IMR-90 (cell line): ENCODE data around the gene PSEN2. TPM values are rescaled to one million over a fixed set of nuclear protein-coding genes. Genes with fewer than 3 reads are reported as not detected.

Experiments
- ATAC-seq: fragments of 200-7000 bp; cut with Tn5 transposase; 2 replicates; pipeline ENCODE4 v1.9.1; 2020; ENCODE audit warnings: low read depth, mild to moderate bottlenecking, moderate library complexity
- BruUV-seq: library from RNA; stranded (reverse); fragments of 400-500 nt; replicated peaks from 2 replicates; lab custom pipeline; 2021; lab: Mats Ljungman, UMichigan
- CTCF ChIA-PET: fragments of 300-600 bp; formaldehyde crosslinking; extraction: SDS; loops from one replicate; lab custom pipeline; 2021; ENCODE audit warnings: antibody characterized with exemption; lab: Yijun Ruan, JAX
- POLR2A ChIA-PET: fragments of 300-600 bp; sonication (Branson Sonifier 250); formaldehyde crosslinking; loops from one replicate; lab custom pipeline; 2022; ENCODE audit warnings: antibody characterized with exemption; ENCODE audit not compliant: unreplicated experiment; lab: Charles Lee
- DNase-seq: peaks from one replicate; pipeline ENCODE4 v3.0.0; 2013
- H2AFZ ChIP-seq: replicated peaks from 2 replicates; pipeline ENCODE3; 2013; ENCODE audit warnings: low read length, mild to moderate bottlenecking; ENCODE audit not compliant: poor library complexity
- H2AK5ac ChIP-seq: 2 replicates; pipeline ENCODE4 v1.6.1; 2013; ENCODE audit warnings: low read depth, low read length, inconsistent platforms
- H2AK9ac ChIP-seq: replicated peaks from 2 replicates; pipeline ENCODE3; 2013; ENCODE audit warnings: mild to moderate bottlenecking, low read depth, low read length, moderate library complexity; ENCODE audit not compliant: poor library complexity
- H2BK120ac ChIP-seq: 2 replicates; pipeline ENCODE4 v1.6.1; 2013; ENCODE audit warnings: low read depth, low read length, inconsistent platforms
- H2BK15ac ChIP-seq: 3 replicates; pipeline ENCODE4 v1.6.1; 2013; ENCODE audit warnings: low read depth, low read length, inconsistent platforms
- H2BK20ac ChIP-seq: 2 replicates; pipeline ENCODE4 v1.6.1; 2013; ENCODE audit warnings: low read depth, mild to moderate bottlenecking, inconsistent platforms, low read length, moderate library complexity
- H2BK5ac ChIP-seq: 2 replicates; pipeline ENCODE4 v1.6.1; 2013; ENCODE audit warnings: mild to moderate bottlenecking, low read depth, low read length, inconsistent platforms; ENCODE audit not compliant: poor library complexity, severe bottlenecking
- H3K14ac ChIP-seq: replicated peaks from 2 replicates; pipeline ENCODE4 v1.6.1; 2013; ENCODE audit warnings: low read depth, low read length, inconsistent platforms
- H3K18ac ChIP-seq: 2 replicates; pipeline ENCODE4 v1.6.1; 2013; ENCODE audit warnings: low read depth, low read length, control low read depth
- H3K23ac ChIP-seq: 2 replicates; pipeline ENCODE4 v1.6.1; 2013; ENCODE audit warnings: low read depth, low read length, inconsistent platforms
- H3K27ac ChIP-seq: 2 replicates; pipeline ENCODE4 v1.5.1; 2013; ENCODE audit warnings: mild to moderate bottlenecking, control low read depth, low read length; ENCODE audit not compliant: insufficient read depth
- H3K27me3 ChIP-seq: 2 replicates; pipeline ENCODE4 v1.6.1; 2013; ENCODE audit warnings: low read length; ENCODE audit not compliant: control insufficient read depth, insufficient read depth
- H3K36me3 ChIP-seq: 2 replicates; pipeline ENCODE4 v1.6.1; 2013; ENCODE audit warnings: low read length, mixed read lengths; ENCODE audit not compliant: control insufficient read depth, insufficient read depth
- H3K4ac ChIP-seq: 2 replicates; pipeline ENCODE4 v1.6.1; 2013; ENCODE audit warnings: low read depth, low read length, inconsistent platforms
- H3K4me1 ChIP-seq: 2 replicates; pipeline ENCODE4 v1.6.1; 2013; ENCODE audit warnings: low read length, mixed read lengths; ENCODE audit not compliant: control insufficient read depth, insufficient read depth
- H3K4me2 ChIP-seq: 2 replicates; pipeline ENCODE4 v1.6.1; 2013; ENCODE audit warnings: low read depth, mild to moderate bottlenecking, control low read depth, low read length, moderate library complexity
- H3K4me3 ChIP-seq: 2 replicates; pipeline ENCODE4 v1.5.1; 2013; ENCODE audit warnings: low read depth, mild to moderate bottlenecking, control low read depth, low read length, moderate library complexity; ENCODE audit not compliant: insufficient read depth
- H3K56ac ChIP-seq: 2 replicates; pipeline ENCODE4 v1.6.1; 2013; ENCODE audit warnings: low read length, inconsistent platforms; ENCODE audit not compliant: insufficient read depth; ENCODE audit errors: extremely low read depth
- H3K79me1 ChIP-seq, 2 experiments: 2 replicates each; pipeline ENCODE4 v1.6.1; 2013; ENCODE audit warnings: low read length in 2 of 2, inconsistent platforms in 1 of 2, low read depth in 1 of 2
- H3K9ac ChIP-seq: 2 replicates; pipeline ENCODE4 v1.6.1; 2013; ENCODE audit warnings: low read depth, low read length, control low read depth
- H3K9me1 ChIP-seq: 2 replicates; pipeline ENCODE4 v1.6.1; 2013; ENCODE audit warnings: low read length, inconsistent platforms; ENCODE audit not compliant: insufficient read depth
- H3K9me3 ChIP-seq: 2 replicates; pipeline ENCODE4 v1.6.1; 2013; ENCODE audit warnings: low read length; ENCODE audit not compliant: control insufficient read depth, insufficient read depth
- H4K20me1 ChIP-seq: 2 replicates; pipeline ENCODE4 v1.6.1; 2013; ENCODE audit warnings: low read length, inconsistent platforms; ENCODE audit not compliant: insufficient read depth
- H4K5ac ChIP-seq: 2 replicates; pipeline ENCODE4 v1.6.1; 2013; ENCODE audit warnings: mild to moderate bottlenecking, low read depth, low read length, control low read depth
- H4K8ac ChIP-seq, 2 experiments: 2 replicates each; pipeline ENCODE4 v1.6.1; 2013; ENCODE audit warnings: low read depth in 2 of 2, low read length in 2 of 2, control low read depth in 1 of 2, inconsistent platforms in 1 of 2
- H4K91ac ChIP-seq: 2 replicates; pipeline ENCODE4 v1.6.1; 2013; ENCODE audit warnings: low read depth, low read length, inconsistent platforms; ENCODE audit not compliant: insufficient read depth
- CTCF ChIP-seq: conservative IDR thresholded peaks from 2 replicates; pipeline ENCODE4 v1.5.1; 2012; ENCODE audit warnings: mild to moderate bottlenecking, low read depth, low read length, improper control_type of control experiment
- FOS ChIP-seq: fragments of 150-350 bp; IDR thresholded peaks from 2 replicates; pipeline ENCODE4 v1.6.1; 2016; ENCODE audit warnings: low read depth, low read length
- MAZ ChIP-seq: IDR thresholded peaks from 2 replicates; pipeline ENCODE4 v1.6.1; 2012; ENCODE audit warnings: low read depth, mild to moderate bottlenecking, low read length, improper control_type of control experiment, moderate library complexity, borderline replicate concordance
- MXI1 ChIP-seq: IDR thresholded peaks from 2 replicates; pipeline ENCODE4 v1.6.1; 2012; ENCODE audit warnings: low read depth, mild to moderate bottlenecking, low read length, moderate library complexity, borderline replicate concordance
- POLR2A ChIP-seq: IDR thresholded peaks from 2 replicates; pipeline ENCODE4 v1.6.1; 2012; ENCODE audit warnings: mild to moderate bottlenecking, low read depth, low read length
- RAD21 ChIP-seq: IDR thresholded peaks from 2 replicates; pipeline ENCODE4 v1.6.1; 2012; ENCODE audit warnings: low read length, improper control_type of control experiment
- RCOR1 ChIP-seq: IDR thresholded peaks from 2 replicates; pipeline ENCODE4 v1.6.1; 2012; ENCODE audit warnings: mild to moderate bottlenecking, low read length, improper control_type of control experiment; ENCODE audit not compliant: insufficient replicate concordance
- SMC3 ChIP-seq: fragments of 150-350 bp; IDR thresholded peaks from 2 replicates; pipeline ENCODE4 v1.6.1; 2016; ENCODE audit warnings: low read depth, mild to moderate bottlenecking, antibody characterized with exemption, low read length, moderate library complexity
- USF2 ChIP-seq: fragments of 150-350 bp; IDR thresholded peaks from 2 replicates; pipeline ENCODE4 v1.6.1; 2017; ENCODE audit warnings: mild to moderate bottlenecking, antibody characterized with exemption, low read length, low read depth
- WGBS, 2 experiments: methylation state at CpG; one replicate each; pipeline versions ENCODE4 v1.1.5 to v1.1.7; 2013; ENCODE audit warnings: missing lambda C conversion rate in 2 of 2; ENCODE audit not compliant: insufficient read length in 1 of 2; ENCODE audit errors: extremely low coverage in 2 of 2; 5-methylcytosine and 5-hydroxymethylcytosine counted together
- dilution Hi-C: fragments of 300-500 bp; cut with HindIII; formaldehyde crosslinking; loops from one replicate; pipeline ENCODE4 v1.14.3; 2018; ENCODE audit warnings: low sequenced_read_pairs; ENCODE audit not compliant: unreplicated experiment
- in situ Hi-C: fragments of 300-500 bp; cut with MboI; formaldehyde crosslinking; loops from 3 replicates; pipeline ENCODE4 v1.14.3; 2019; ENCODE audit warnings: low sequenced_read_pairs, inconsistent platforms, mixed read lengths
- intact Hi-C: fragments of 100-400 bp; cut with micrococcal nuclease; formaldehyde crosslinking; loops from 2 replicates; pipeline ENCODE4 v1.10.0; 2022
- polyA plus RNA-seq, 3 experiments: library from polyadenylated mRNA; depleted of rRNA; stranded (reverse); fragments of >200 nt; gene quantifications; 2 replicates each; pipeline ENCODE4 v1.2.3, GENCODE V29; 2012; ENCODE audit warnings: low replicate concordance in 1 of 3
- total RNA-seq: library from RNA; depleted of rRNA; stranded (reverse); fragments of >200 nt; gene quantifications from 2 replicates; pipeline ENCODE4 v1.2.3, GENCODE V29; 2012

PSEN2 gene
- total and polyA plus RNA-seq, 2 of the 4 experiments (the other 2 are of a cell fraction), result 15.0 to 24.4 TPM

- no peak overlapping the region for H3K4me3 ChIP-seq
- dilution Hi-C loops (no loop called here), in situ Hi-C loops (no loop called here), intact Hi-C loops (no loop called here)
- no TSS peak for BruUV-seq
- H3K9me3 ChIP-seq, result no peaks in the 10 kb centered on the region
- H4K91ac ChIP-seq, result no peak overlapping the region
- ATAC-seq (no peak), DNase-seq (peak; percentile 7)
- no peak overlapping the region for H3K4ac ChIP-seq
- peaks cover 5% of the 10 kb centered on the region for H3K36me3 ChIP-seq
- no peak overlapping the region for H2BK120ac ChIP-seq
- ChIA-PET POLR2A (no interaction called here), CTCF (no interaction called here)
- no peak overlapping the region for H3K23ac ChIP-seq
- H2AK5ac ChIP-seq, result no peak overlapping the region
- no peak overlapping the region for H3K9ac ChIP-seq
- H3K27ac ChIP-seq, result no peak overlapping the region
- no peak overlapping the region for H2BK15ac ChIP-seq
- H3K14ac ChIP-seq, result no peak overlapping the region
- no peak overlapping the region for H3K4me2 ChIP-seq
- no CpG with 5 or more reads among the region's 3 CpGs for WGBS, 2 experiments
- H3K27me3 ChIP-seq, result no peaks in the 10 kb centered on the region
- 0 out of 2 replicates have a peak, but pooled peaks cover 9% of the 10 kb centered on the region for H3K9me1 ChIP-seq
- H2AFZ ChIP-seq, result no peak overlapping the region
- no peak overlapping the region for H4K5ac ChIP-seq
- no peak overlapping the region for H4K8ac ChIP-seq
- H2BK5ac ChIP-seq, result no peak overlapping the region
- no peak overlapping the region for H2AK9ac ChIP-seq
- no peak overlapping the region for H3K56ac ChIP-seq
- no peaks in the 10 kb centered on the region for H3K4me1 ChIP-seq
- no peak overlapping the region for H3K18ac ChIP-seq
- no peaks in the 10 kb centered on the region for H3K79me1 ChIP-seq
- H2BK20ac ChIP-seq, result no peak overlapping the region
- TF ChIP-seq CTCF (no peak), MAZ (no peak), SMC3 (no peak), RCOR1 (no peak), POLR2A (no peak), MXI1 (no peak), RAD21 (no peak), USF2 (no peak), FOS (no peak)
- H4K20me1 ChIP-seq, result no peaks in the 10 kb centered on the region
Observed at GRCh38 chr1:226898246-226898645, 27.8 kb downstream of the PSEN2 start.
